ENCODE measurements around the gene NUCB2.
"Not testable (repeated sequence)": the region's sequence is repeated elsewhere in the genome, so short reads cannot be mapped to it uniquely, and the experiment has no call there.

Gene NUCB2

DNA sequence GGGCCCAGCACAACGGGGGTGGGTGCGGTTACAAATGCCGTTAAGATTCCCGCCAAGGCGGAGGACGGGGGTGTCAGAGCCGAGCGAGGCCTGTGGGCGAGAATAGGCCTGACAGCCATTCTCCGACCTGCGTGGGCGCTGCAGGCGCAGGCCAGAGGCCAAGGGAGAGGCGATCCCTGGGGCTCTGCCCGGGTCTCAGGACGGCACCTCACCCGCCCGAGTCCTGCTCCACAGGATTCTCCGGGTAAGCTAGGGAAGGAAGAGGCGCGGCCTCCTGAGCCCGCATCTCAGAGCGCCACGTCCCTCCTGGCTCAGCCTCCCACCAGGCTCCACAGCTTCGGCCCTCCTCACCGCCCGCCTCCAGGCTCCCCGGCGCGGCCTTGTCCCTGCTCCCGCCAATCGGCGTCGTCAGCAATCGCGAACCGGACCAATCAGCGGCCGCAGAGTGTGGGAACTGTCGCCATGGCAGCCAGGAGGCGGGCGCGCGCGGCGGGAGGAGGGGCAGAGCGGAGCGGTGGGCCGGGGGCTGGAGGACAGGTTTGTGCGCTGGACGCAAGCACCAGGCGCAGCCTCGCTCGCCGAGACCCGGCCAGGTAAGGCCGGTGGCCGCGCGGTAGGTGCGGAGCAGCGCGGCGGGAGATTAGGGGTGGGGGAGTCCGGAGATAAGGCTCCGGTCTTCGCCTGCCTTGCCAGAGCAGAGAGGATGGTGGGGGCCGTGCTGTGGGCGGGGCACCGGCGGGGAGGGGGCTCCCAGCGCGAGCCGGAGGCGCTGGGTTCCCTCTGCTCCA is at the start of gene NUCB2:
TSS of gene NUCB2 (plus strand) at position 504 of the 788 bp plus-strand sequence. CDS start 18,585 bp downstream, outside the sequence.
- DNase-seq: peak; percentile 68 to 99 (median 94)

DNA sequence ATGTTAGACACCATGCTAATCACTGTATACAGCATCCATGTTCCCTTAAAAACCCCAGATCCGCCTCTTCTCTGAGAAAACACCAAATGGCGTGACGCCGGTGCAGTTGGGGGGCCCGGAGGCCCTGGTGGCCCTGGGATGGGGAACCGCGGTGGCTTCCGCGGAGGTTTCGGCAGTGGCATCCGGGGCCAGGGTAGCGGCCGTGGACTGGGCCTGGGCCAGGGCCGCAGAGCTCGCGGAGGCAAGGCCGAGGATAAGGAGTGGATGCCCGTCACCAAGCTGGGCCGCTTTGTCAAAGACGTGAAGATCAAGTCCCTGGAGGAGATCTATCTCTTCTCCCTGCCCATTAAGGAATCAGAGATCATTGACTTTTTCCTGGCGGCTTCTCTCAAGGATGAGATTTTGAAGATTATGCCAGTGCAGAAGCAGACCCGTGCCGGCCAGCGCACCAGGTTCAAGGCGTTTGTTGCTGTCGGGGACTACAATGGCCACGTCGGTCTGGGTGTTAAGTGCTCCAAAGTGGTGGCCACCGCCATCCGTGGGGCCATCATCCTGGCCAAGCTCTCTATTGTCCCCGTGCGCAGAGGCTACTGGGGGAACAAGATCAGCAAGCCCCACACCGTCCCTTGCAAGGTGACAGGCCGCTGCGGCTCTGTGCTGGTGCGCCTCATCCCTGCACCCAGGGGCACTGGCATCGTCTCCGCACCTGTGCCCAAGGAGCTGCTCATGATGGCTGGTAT is 48.2 kb upstream of the NUCB2 start:
- DNase-seq: not testable (repeated sequence)

DNA sequence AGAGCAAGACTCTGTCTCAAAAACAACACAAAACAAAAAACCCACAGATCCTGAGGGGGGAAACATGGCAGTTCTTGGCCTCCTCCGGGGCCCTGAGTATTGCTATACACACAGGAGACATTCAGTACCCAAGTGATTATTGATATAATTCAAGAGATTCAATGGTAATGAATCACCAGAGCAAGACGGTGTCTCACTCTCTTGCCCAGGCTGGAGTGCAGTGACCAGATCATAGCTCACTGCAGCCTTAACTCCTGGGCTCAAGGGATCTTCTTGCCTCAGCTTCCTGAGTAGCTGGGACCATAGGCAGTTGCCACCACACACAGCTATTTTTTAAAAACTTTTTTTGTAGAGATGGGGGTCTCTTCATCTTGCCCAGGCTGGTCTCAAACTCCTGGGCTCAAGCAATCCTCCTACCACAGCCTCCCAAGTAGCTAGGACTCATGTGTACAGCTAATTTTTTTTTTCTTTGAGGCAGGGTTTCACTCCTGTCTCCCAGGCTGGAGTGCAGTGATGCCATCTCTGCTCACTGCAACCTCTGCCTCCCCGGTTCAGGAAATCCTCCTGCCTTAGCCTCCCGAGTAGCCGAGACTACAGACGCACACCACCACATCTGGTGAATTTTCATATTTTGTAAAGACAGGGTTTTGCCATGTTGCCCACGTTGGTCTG is 46.9 kb upstream of the NUCB2 start:
- no peak for DNase-seq

DNA sequence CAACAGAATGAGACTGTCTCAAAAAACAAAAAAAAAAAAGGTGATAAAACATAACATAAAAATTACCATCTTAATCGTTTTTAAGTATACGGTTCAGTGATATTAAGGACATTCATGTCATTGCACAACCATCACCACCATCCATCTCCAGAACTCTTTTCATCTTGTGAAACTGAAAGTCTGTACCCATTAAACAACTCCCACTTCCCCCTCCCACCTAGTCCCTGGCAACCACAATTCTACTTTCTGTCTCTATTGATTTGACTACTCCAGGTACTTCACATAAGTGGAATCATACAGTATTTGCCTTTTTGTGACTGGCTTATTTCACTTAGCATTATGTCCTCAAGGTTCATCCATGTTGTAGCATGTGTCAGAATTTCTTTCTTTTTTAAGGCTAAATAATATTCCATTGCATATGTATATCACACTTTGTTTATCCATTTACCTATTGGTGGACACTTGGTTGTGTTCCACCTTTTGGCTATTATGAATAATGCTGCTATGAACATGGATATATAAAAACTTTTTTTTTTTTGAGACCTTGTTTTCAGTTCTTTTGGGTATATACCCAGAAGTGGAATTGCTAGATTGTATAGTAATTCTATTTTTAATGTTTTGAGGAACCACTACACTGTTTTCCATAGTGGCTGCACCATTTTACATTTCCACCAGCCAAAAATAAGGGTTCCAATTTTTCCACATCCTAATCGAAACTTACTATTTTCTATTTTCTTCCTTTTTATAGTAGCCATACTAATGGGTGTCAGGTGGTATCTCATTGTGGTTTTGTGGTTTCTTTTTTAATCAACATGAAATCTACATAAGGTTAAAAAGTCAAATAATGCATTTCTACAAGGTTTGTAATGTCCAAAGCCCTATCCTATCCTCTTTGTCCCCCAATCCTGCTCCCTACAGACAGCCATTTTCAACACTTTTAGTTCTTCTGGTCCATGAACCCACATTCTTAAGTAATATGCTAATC is 45.4 kb upstream of the NUCB2 start:
- DNase-seq: no peak

DNA sequence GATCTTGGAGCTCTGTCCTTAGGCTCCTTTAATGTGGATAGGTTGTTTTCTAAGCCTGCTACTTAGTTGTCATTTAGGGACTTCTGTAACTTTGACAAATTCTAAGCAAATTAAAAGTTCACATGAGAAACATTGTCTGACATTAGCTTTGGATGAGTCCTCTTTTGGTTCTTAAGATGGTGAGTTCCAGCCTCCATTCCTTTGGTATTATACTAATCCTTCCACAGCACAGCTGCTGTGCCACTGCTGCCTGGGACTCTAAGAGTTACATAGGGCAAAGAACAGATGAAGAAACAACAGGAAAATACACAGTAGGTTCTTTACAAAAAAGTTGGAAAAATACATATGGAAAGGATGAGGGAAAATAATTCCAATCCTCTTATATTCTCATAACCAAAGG is 43.4 kb upstream of the NUCB2 start:
- DNase-seq: no peak

DNA sequence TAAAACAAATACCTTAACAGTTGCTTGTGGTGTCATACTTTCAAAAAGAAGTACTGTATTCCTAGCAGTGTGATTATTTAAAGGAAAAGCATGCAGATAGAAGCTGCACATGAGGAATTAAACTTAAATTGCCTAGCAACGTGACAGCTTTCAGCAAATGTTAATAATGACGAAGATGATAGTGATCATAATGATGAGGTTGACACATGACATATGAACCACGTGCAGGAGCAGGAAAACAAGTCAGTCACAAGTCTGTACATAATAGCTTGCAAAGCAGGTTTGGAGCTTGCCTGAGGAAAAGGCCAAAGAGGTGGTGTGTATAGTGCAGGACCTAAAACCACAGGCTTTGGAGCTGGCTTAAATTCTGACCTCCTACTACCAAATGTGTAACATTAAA is 38.2 kb upstream of the NUCB2 start:
- DNase-seq: no peak

DNA sequence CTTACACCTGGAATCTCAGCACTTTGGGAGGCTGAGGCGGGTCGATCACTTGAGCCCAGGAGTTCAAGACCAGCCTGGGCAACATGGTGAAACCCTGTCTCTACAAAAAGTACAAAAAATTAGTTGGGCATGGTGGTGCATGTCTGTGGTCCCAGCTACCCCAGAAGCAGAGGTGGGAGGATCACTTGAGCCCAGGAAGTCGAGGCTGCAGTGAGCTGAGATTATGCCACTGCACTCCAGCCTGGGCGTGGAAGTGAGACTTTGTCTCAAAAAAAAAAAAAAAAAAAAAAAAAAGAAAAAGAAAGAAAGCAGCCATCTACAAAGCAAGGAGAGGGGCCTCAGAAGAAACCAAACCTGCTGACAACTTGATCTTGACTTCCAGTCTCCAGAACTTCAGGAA is 36.6 kb upstream of the NUCB2 start:
- DNase-seq: not testable (repeated sequence)

DNA sequence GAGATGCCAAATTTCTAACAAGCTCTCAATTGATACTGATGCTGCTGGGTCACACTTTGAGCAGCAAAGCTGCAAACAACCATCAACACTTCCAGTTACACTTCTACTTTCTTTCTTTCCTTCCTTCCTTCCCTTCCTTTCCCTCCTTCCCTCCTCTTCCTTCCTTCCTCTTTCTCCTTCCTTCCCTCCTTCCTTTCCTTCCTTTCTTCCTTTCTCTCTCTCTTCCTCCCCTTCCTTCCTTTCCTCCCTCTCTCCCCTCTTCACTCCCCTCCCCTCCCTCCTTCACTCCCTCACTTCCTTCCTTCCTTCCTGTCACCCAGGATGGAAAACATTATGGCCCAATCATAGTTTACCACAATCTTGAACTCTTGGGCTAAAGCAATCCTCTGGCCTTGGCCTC is 35.8 kb upstream of the NUCB2 start:
- DNase-seq: no peak

DNA sequence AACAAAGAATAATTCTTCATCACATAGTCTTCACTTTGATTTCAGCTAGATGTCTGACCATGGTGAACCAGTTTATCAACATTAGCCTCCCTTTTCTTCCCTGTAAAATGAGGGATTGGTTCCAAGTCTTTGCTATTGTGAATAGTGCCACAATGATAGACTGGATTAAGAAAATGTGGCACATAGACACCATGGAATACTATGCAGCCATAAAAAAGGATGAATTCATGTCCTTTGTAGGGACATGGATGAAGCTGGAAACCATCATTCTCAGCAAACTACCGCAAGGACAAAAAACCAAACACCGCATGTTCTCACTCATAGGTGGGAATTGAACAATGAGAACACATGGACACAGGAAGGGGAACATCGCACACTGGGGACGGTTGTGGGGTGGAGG is 33.6 kb upstream of the NUCB2 start:
- DNase-seq: not testable (repeated sequence)

DNA sequence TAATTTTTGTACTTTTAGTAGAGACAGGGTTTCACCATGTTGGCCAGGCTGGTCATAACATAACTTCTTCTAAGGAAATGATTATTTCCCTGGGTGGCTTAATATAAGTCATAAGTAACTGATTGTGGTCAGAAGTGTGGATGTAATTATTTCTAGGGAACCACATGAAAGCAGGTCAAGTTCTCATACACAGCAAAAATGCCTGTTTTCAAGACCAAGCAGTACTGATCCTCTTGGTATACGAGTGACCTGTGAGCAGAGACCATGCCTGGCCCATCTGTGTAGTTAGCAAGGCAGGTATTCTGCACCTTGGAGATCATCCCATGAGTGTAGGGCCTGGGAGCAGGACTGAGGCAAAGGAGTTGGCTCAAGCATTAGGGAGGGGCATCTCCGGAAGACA is 32.5 kb upstream of the NUCB2 start:
- no peak for DNase-seq

DNA sequence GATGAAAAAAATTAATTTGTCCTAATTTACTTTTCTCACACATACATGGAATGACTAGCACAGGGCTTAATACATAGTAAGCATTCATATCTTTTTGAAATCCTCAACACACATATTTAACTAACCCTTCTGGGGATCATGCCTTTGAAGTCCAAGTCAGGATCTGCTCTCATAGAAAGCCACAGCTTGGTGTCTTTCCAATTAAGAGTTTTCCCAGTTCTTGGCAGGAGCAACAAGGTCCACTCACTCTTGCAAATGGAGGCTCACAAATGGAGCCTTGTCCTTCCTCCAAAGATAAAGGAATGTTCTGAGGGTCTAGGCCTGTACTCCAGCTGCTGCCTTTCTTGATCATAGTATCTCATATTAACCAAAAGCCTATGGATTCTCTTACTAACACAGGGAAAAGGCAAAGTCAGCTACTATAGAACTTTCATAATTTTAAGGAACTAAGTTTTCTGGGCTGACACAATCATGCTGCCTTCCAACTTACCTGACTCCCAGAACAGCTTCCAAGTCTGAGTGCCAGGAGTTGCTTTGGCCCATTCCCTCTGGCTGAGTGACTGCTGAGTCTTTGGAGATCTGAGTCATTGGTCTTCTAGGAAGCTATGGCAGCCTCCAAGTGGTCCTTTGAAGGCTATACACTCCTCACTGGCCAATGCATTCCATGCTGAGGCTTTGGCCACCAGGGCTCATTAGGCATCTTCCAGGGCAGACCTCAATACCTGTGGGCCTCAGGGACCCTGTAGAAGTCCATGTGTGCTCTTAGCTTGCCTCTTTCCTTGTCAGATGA is 25.8 kb upstream of the NUCB2 start:
- DNase-seq: no peak

DNA sequence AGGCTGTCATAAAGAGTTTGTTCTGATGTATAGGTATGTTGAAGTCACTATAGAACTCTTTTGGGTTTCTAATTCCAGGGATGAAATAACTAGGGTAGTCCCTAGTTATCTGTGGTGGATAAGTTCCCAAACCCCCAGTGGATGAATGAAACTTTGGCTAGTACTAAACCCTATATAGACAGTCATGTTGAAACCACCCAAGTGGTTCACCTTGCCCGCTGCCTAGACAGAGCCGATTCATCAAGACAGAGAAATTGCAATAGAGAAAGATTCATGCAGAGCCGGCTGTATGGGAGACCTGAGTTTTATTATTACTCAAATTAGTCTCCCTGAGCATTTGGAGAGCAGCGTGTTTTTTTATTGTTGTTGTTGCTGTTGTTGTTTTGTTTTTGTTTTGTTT is 23.8 kb upstream of the NUCB2 start:
- no peak for DNase-seq

DNA sequence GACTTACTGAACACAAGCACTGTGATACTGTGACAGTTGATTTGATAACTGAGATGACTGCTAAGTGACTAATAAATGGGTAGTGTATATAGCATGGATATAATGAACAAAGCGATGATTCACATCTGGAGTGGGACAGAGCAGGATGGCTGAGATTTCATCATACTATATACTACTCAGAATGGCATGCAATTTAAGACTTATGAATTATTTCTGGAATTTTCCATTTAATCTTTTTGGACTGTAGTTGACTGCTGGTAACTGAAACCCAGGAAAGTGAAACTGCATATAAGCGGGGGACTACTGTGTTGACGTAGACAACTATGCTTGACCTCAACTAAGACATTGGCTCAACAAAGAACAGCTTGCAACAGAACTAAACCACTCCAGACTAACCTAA is 20.0 kb upstream of the NUCB2 start:
- DNase-seq: no peak

DNA sequence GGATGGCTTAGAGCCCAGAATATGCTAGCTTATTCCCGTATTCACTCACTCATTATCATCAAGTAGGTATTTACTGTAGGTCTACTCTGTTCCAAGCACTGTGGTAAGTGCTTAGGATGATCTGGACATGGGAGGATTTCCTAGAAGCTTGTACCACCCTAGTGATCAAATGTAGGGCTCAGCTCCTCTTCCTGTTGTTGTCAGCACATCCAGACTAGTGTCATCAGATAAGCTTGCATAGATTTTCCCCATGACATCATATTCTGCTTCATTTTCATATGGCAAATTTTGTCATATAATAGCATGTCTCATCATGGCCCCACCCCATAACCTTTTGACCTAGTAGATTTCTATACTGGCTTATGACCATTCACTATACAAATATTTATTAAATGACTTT is 19.3 kb upstream of the NUCB2 start:
- DNase-seq: no peak

DNA sequence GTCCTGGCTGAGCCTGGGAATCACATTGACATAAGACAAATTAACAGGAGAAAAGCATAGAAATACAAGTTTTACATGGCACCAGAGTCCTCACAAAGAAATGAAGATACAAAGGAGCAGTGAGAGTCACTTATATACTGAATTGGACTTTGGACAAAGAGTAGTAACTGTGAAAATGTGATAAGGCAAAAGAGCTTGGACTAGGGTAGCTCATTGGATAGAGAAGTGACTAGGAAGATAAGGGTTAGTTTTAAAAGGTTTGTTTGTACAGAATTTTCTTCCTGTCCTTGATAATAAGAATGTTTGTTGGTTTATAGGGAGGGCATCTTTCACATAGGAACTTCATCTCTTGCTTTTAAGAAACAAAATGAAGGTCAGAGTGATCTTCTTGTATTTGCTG is 17.9 kb upstream of the NUCB2 start:
- no peak for DNase-seq

DNA sequence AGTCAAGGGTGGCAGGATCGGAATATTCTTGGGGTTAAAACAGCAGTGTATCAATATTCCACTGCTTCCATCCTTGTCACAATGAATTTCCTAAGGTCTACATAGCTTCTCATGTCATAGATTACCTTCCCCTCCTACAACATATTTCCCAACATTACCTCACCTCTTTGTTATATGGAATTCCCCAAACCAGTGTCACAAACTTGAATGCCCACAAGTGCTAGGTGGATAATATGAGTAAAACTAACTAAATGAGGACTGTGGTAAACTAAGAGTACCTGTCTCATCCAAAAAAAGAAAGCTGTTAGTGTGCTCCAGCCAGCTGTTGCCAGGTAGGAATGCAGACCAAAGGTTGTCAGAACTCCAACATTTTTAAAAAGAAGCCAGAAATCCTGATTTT is 17.0 kb upstream of the NUCB2 start:
- DNase-seq: no peak

DNA sequence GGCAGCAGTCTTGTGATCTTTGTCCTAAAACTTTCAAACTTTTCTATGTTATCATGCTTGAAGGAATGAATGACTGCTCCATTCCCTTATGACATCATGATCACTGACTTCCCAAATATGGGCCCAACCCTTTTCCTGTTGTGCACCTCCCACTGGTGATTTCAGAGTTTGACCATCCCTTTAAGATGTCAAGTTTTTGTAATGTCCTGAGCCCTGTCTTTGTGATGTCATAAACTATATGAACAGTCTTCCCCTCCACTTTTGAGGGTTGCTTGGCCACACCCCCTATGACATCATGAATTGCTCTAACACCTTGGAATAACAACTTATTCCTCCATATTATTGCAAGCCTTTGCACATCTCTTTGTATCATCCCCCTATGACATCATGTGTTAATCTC is 16.5 kb upstream of the NUCB2 start:
- DNase-seq: no peak

DNA sequence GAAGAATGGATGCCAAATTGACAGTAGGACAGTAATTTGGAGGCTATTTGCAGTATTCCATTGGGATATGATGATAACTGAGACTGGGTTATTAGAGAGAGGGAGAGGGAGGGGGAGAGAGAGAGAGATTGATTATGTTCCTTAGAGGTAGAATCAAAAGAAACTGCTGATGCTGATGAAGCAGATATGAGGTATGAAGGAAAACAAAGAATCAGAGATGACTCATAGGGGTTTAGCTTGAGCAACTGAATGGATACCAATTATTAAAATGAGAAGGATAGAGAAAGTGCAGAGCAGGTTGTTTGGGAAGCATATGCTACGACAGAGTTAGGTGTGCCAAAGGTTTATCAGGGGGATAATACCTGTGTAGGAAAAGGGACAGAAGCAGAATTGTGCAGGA is 12.8 kb upstream of the NUCB2 start:
- DNase-seq: no peak

DNA sequence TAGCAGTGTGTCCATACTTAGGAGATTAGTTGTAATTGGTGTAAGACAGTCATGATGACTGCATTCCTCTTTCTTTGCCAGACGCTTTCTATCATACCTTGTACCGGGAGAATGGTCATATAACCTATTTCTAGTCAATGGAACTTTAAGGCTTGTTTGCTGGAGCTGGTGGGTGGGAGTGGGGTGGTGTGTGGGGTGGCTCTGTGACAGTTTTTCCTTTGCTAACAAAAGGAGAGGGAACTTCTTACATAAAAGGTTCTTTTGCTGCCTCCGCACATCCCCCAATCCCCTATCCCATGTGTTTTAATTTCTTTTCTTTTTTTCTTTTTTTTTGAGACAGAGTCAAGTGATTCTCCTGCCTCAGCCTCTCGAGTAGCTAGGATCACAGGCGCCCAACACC is 9.8 kb upstream of the NUCB2 start:
- DNase-seq: no peak

DNA sequence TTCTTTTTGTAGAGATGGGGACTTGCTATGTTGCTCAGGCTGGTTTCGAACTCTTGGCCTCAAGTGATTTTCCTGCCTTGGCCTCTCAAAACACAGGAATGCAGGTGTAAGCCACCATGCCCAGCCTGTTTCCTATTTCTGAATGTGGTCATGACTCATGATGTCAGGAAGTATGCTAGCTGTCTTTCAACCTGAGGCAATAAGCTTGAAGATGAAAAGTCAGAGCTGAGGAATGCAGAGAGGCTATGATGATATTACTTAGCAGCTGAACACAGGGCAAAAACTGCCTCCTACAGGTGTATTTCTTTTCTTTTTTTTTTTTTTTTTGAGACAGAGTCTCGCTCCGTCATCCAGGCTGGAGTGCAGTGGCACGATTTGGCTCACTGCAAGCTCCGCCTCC is 9.0 kb upstream of the NUCB2 start:
- no peak for DNase-seq
